Liver (tissue), 9 donors: ENCODE data around the gene ARCN1. TPM values are rescaled to one million over a fixed set of nuclear protein-coding genes. Genes with fewer than 3 reads are reported as not detected.

ENCODE experiments used
- DNase-seq: peaks from one replicate; pipeline ENCODE4 v3.0.0-alpha.2; 2017; ENCODE audit warnings: low spot score
- H3K27ac ChIP-seq, 2 donors: one replicate each; pipeline ENCODE4 v1.7.0; 2013; ENCODE audit warnings: inconsistent platforms in 2 of 2, low read length in 2 of 2, control low read depth in 1 of 2, low read depth in 1 of 2, mild to moderate bottlenecking in 1 of 2
- H3K27me3 ChIP-seq, 4 donors: one replicate each; pipeline versions ENCODE4 v1.6.1 to v1.7.0; 2013; ENCODE audit warnings: low read length in 3 of 4, inconsistent platforms in 1 of 4, mild to moderate bottlenecking in 1 of 4, moderate library complexity in 1 of 4; ENCODE audit not compliant: control insufficient read depth in 4 of 4, insufficient read depth in 4 of 4
- H3K36me3 ChIP-seq, 4 donors: one replicate each; pipeline versions ENCODE4 v1.6.1 to v1.7.0; 2013; ENCODE audit warnings: low read length in 3 of 4, mild to moderate bottlenecking in 3 of 4, low read depth in 1 of 4, moderate library complexity in 1 of 4; ENCODE audit not compliant: control insufficient read depth in 4 of 4, insufficient read depth in 3 of 4
- H3K4me1 ChIP-seq, 4 donors: one replicate each; pipeline versions ENCODE4 v1.6.1 to v1.7.0; 2013; ENCODE audit warnings: low read length in 3 of 4, mild to moderate bottlenecking in 3 of 4, moderate library complexity in 1 of 4; ENCODE audit not compliant: control insufficient read depth in 4 of 4, insufficient read depth in 4 of 4
- H3K4me3 ChIP-seq, 3 donors: one replicate each; pipeline versions ENCODE4 v1.6.1 to v1.7.0; 2013; ENCODE audit warnings: low read length in 3 of 3, control low read depth in 1 of 3, low read depth in 1 of 3, mild to moderate bottlenecking in 1 of 3
- H3K9ac ChIP-seq, 2 donors: one replicate each; pipeline ENCODE4 v1.7.0; 2013; ENCODE audit warnings: low read length in 2 of 2, mild to moderate bottlenecking in 2 of 2, moderate library complexity in 2 of 2, control low read depth in 1 of 2, low read depth in 1 of 2
- H3K9me3 ChIP-seq, 4 donors: one replicate each; pipeline versions ENCODE4 v1.6.1 to v1.7.0; 2013; ENCODE audit warnings: low read length in 3 of 4; ENCODE audit not compliant: control insufficient read depth in 4 of 4
- ATF3 ChIP-seq: IDR thresholded peaks from 2 replicates; pipeline ENCODE4 v1.6.1; 2016; ENCODE audit warnings: antibody characterized with exemption
- EGR1 ChIP-seq, 2 donors: IDR thresholded peaks; 2 replicates each; pipeline ENCODE4 v1.6.1; 2016 to 2018; ENCODE audit warnings: antibody characterized with exemption in 2 of 2, low read depth in 2 of 2
- FOXA1 ChIP-seq: IDR thresholded peaks from 2 replicates; pipeline ENCODE4 v1.6.1; 2016; ENCODE audit warnings: antibody characterized with exemption
- FOXA2 ChIP-seq: IDR thresholded peaks from 2 replicates; pipeline ENCODE4 v1.6.1; 2016; ENCODE audit warnings: antibody characterized with exemption
- GABPA ChIP-seq, 2 donors: IDR thresholded peaks in 1 of 2; conservative IDR thresholded peaks in 1 of 2; 2 replicates each; pipeline ENCODE4 v1.6.1; 2016; ENCODE audit warnings: antibody characterized with exemption in 2 of 2, mild to moderate bottlenecking in 1 of 2, moderate library complexity in 1 of 2
- HNF4A ChIP-seq, 2 donors: conservative IDR thresholded peaks; 2 replicates each; pipeline ENCODE4 v1.6.1; 2016; ENCODE audit warnings: antibody characterized with exemption in 2 of 2, mild to moderate bottlenecking in 2 of 2
- HNF4G ChIP-seq: IDR thresholded peaks from 2 replicates; pipeline ENCODE4 v1.6.1; 2016; ENCODE audit warnings: antibody characterized with exemption
- JUND ChIP-seq, 2 donors: IDR thresholded peaks; 2 replicates each; pipeline ENCODE4 v1.6.1; 2016; ENCODE audit warnings: antibody characterized with exemption in 2 of 2
- MAX ChIP-seq: IDR thresholded peaks from 2 replicates; pipeline ENCODE4 v1.6.1; 2016; ENCODE audit warnings: antibody characterized with exemption
- NR2F2 ChIP-seq: IDR thresholded peaks from 2 replicates; pipeline ENCODE4 v1.6.1; 2016; ENCODE audit warnings: antibody characterized with exemption
- RAD21 ChIP-seq, 2 donors: IDR thresholded peaks; 2 replicates each; pipeline ENCODE4 v1.6.1; 2016; ENCODE audit warnings: antibody characterized with exemption in 2 of 2, mild to moderate bottlenecking in 2 of 2
- RXRA ChIP-seq, 2 donors: IDR thresholded peaks; 2 replicates each; pipeline ENCODE4 v1.6.1; 2017 to 2018; ENCODE audit warnings: antibody characterized with exemption in 2 of 2, mild to moderate bottlenecking in 1 of 2
- SP1 ChIP-seq: IDR thresholded peaks from 2 replicates; pipeline ENCODE4 v1.6.1; 2018; ENCODE audit warnings: antibody characterized with exemption, mild to moderate bottlenecking
- TAF1 ChIP-seq: conservative IDR thresholded peaks from 2 replicates; pipeline ENCODE4 v1.6.1; 2016; ENCODE audit warnings: antibody characterized with exemption, mild to moderate bottlenecking
- YY1 ChIP-seq: IDR thresholded peaks from 2 replicates; pipeline ENCODE4 v1.6.1; 2016; ENCODE audit warnings: antibody characterized with exemption, mild to moderate bottlenecking
- ZBTB33 ChIP-seq: IDR thresholded peaks from 2 replicates; pipeline ENCODE4 v1.6.1; 2016; ENCODE audit warnings: antibody characterized with exemption
- WGBS: extraction: QIAGEN DNeasy Blood & Tissue Kit; methylation state at CpG from one replicate; pipeline ENCODE4 v1.1.7; 2013; 5-methylcytosine and 5-hydroxymethylcytosine counted together
- polyA plus RNA-seq, 2 donors: library from polyadenylated mRNA; stranded (reverse) in 1 of 2; unstranded in 1 of 2; fragments of 200-250 nt in 1 of 2; fragments of >200 nt in 1 of 2; fragmentation: Nextera tagmentation in 1 of 2; extraction: Ambion mirVana in 1 of 2; gene quantifications; one replicate each; pipeline versions ENCODE4 v1.2.1 to v1.2.3, GENCODE V29; 2013 to 2015
- total RNA-seq, 2 donors: library from RNA; depleted of rRNA; stranded (reverse); fragments of >200 nt; gene quantifications; one replicate each; pipeline ENCODE4 v1.2.3, GENCODE V29; 2014
- TF ChIP-seq, protein P1 (sequence below): fragments of 150-350 bp; IDR thresholded peaks from 2 replicates; pipeline ENCODE4 v1.5.1; 2017; ENCODE audit warnings: improper control_type of control experiment, low read depth, low read length; ENCODE audit not compliant: missing input control
- TF ChIP-seq, protein P2 (sequence below): IDR thresholded peaks from 2 replicates; pipeline ENCODE4 v1.6.1; 2016; ENCODE audit warnings: antibody characterized with exemption, mild to moderate bottlenecking
- donor health status: healthy.
- donor health status: healthy.
- donor health status: healthy.
- donor health status: healthy.
- donor health status: healthy.

Gene ARCN1
- total and polyA plus RNA-seq, 4 donors, result 36.7 to 95.4 (median 51.8) TPM

- TF ChIP-seq EGR1 (IDR thresholded peaks at IDR 0.05; ENCODE audit: low read depth in 2 of 2) (no peak), FOXA2 (no peak), ZBTB33 (no peak), GABPA (IDR thresholded peaks at IDR 0.05 in 1 of 2, conservative IDR thresholded peaks at IDR 0.05 in 1 of 2) (no peak), RAD21 (IDR thresholded peaks at IDR 0.05) (no peak)
- TF ChIP-seq, protein P1, sequence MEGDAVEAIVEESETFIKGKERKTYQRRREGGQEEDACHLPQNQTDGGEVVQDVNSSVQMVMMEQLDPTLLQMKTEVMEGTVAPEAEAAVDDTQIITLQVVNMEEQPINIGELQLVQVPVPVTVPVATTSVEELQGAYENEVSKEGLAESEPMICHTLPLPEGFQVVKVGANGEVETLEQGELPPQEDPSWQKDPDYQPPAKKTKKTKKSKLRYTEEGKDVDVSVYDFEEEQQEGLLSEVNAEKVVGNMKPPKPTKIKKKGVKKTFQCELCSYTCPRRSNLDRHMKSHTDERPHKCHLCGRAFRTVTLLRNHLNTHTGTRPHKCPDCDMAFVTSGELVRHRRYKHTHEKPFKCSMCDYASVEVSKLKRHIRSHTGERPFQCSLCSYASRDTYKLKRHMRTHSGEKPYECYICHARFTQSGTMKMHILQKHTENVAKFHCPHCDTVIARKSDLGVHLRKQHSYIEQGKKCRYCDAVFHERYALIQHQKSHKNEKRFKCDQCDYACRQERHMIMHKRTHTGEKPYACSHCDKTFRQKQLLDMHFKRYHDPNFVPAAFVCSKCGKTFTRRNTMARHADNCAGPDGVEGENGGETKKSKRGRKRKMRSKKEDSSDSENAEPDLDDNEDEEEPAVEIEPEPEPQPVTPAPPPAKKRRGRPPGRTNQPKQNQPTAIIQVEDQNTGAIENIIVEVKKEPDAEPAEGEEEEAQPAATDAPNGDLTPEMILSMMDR, result no peak
- H3K36me3 ChIP-seq, result peaks cover 0 to 3% (median 0%) of the 10 kb centered on the region in 4 donors
- H3K27ac ChIP-seq, result no peak overlapping the region
- H3K9me3 ChIP-seq, result no peaks in the 10 kb centered on the region
- H3K27me3 ChIP-seq, result no peaks in the 10 kb centered on the region
- WGBS, result 78% methylated on average over 6 of the region's 6 CpGs
- DNase-seq, result no peak
- H3K4me3 ChIP-seq, result no peak overlapping the region
- H3K4me1 ChIP-seq, result peaks cover 0 to 10% (median 4%) of the 10 kb centered on the region in 4 donors
- H3K9ac ChIP-seq, result no peak overlapping the region
These were observed 57.8 kb downstream of the ARCN1 start for GRCh38 chr11:118629761-118630661.

GRCh38 chr11:118631142-118631909 is 59.1 kb downstream of the ARCN1 start:
- peaks cover 0 to 15% (median 9%) of the 10 kb centered on the region in 4 donors for H3K4me1 ChIP-seq
- DNase-seq, result no peak
- no peak for TF ChIP-seq SP1
- no peak for TF ChIP-seq ATF3
- TF ChIP-seq FOXA1, result no peak
- TF ChIP-seq RXRA (IDR thresholded peaks at IDR 0.05), result no peak
- TF ChIP-seq MAX, result no peak
- TF ChIP-seq TAF1, result no peak
- no peak for TF ChIP-seq GABPA (IDR thresholded peaks at IDR 0.05 in 1 of 2, conservative IDR thresholded peaks at IDR 0.05 in 1 of 2)
- TF ChIP-seq EGR1 (IDR thresholded peaks at IDR 0.05; ENCODE audit: low read depth in 2 of 2), result no peak
- TF ChIP-seq, protein P2, sequence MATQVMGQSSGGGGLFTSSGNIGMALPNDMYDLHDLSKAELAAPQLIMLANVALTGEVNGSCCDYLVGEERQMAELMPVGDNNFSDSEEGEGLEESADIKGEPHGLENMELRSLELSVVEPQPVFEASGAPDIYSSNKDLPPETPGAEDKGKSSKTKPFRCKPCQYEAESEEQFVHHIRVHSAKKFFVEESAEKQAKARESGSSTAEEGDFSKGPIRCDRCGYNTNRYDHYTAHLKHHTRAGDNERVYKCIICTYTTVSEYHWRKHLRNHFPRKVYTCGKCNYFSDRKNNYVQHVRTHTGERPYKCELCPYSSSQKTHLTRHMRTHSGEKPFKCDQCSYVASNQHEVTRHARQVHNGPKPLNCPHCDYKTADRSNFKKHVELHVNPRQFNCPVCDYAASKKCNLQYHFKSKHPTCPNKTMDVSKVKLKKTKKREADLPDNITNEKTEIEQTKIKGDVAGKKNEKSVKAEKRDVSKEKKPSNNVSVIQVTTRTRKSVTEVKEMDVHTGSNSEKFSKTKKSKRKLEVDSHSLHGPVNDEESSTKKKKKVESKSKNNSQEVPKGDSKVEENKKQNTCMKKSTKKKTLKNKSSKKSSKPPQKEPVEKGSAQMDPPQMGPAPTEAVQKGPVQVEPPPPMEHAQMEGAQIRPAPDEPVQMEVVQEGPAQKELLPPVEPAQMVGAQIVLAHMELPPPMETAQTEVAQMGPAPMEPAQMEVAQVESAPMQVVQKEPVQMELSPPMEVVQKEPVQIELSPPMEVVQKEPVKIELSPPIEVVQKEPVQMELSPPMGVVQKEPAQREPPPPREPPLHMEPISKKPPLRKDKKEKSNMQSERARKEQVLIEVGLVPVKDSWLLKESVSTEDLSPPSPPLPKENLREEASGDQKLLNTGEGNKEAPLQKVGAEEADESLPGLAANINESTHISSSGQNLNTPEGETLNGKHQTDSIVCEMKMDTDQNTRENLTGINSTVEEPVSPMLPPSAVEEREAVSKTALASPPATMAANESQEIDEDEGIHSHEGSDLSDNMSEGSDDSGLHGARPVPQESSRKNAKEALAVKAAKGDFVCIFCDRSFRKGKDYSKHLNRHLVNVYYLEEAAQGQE, result no peak
- TF ChIP-seq HNF4A (conservative IDR thresholded peaks at IDR 0.05), result no peak
- TF ChIP-seq YY1, result no peak
- no peak for TF ChIP-seq NR2F2
- no peak for TF ChIP-seq JUND (IDR thresholded peaks at IDR 0.05)
- no peak for TF ChIP-seq HNF4G
- TF ChIP-seq ZBTB33, result no peak

More at GRCh38 chr11:118631142-118631909, 59.1 kb downstream of the ARCN1 start:
- Histone ChIP-seq H3K27me3 (no peaks in the 10 kb centered on the region), H3K27ac (no peak overlapping the region), H3K9me3 (no peaks in the 10 kb centered on the region), H3K9ac (no peak overlapping the region), H3K36me3 (peaks cover 0 to 3% (median 0%) of the 10 kb centered on the region in 4 donors), H3K4me3 (no peak overlapping the region)
- 86% methylated on average over 14 of the region's 14 CpGs for WGBS
